Fibroblast of the aortic adventitia (primary cell): ENCODE measurements around the gene NHLRC4. TPM values are rescaled to one million over a fixed set of nuclear protein-coding genes. Genes with fewer than 3 reads are reported as not detected.
A peak's percentile ranks its signal among the peaks of the same experiment; 100 is the strongest.

Source experiments
- DNase-seq: peaks from one replicate; pipeline ENCODE4 v3.0.0-alpha.2; 2010; ENCODE audit warnings: low read depth
- H3K4me3 ChIP-seq: 2 replicates; pipeline ENCODE4 v1.5.1; 2011; ENCODE audit warnings: low read depth, mild to moderate bottlenecking, control low read depth, low read length, moderate library complexity
- CTCF ChIP-seq: IDR thresholded peaks from 2 replicates; pipeline ENCODE4 v1.5.1; 2011; ENCODE audit warnings: mild to moderate bottlenecking, low read length, control low read depth, inconsistent platforms; ENCODE audit not compliant: insufficient read depth
- total RNA-seq: library from RNA; depleted of rRNA; stranded (reverse); fragments of >200 nt; gene quantifications from 2 replicates; pipeline ENCODE4 v1.2.3, GENCODE V29; 2012; ENCODE audit warnings: low replicate concordance

NHLRC4 gene
- total RNA-seq, 1 donor = 2.0 TPM

- TF ChIP-seq CTCF = no peak
- H3K4me3 ChIP-seq = no peak overlapping the region
- DNase-seq = no peak
These were observed 32.3 kb downstream of the NHLRC4 start for GRCh38 chr16:598823-599739.

GRCh38 chr16:600781-601180 is 34.0 kb downstream of the NHLRC4 start:
- DNase-seq = no peak
- H3K4me3 ChIP-seq = no peak overlapping the region
- peak; percentile 26 for TF ChIP-seq CTCF

DNA sequence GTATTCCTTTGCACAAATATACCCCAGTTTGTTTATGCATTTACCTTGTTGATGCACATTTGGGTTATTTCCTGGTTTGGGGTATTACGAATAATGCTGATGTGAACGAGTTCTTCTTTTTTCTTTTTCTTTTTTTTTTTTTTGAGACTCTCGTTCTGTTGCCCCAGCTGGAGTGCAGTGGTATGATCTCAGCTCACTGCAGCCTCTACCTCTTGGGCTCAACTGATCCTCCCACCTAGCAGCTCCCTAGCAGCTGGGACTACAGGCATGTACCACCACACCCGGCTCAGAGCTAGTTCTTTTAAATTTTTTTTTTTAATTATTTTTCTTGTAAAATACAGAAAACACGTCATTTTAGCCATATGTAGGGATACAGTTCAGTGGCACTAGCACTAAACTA is 37.1 kb downstream of the NHLRC4 start:
- TF ChIP-seq CTCF = no peak
- DNase-seq = no peak

DNA sequence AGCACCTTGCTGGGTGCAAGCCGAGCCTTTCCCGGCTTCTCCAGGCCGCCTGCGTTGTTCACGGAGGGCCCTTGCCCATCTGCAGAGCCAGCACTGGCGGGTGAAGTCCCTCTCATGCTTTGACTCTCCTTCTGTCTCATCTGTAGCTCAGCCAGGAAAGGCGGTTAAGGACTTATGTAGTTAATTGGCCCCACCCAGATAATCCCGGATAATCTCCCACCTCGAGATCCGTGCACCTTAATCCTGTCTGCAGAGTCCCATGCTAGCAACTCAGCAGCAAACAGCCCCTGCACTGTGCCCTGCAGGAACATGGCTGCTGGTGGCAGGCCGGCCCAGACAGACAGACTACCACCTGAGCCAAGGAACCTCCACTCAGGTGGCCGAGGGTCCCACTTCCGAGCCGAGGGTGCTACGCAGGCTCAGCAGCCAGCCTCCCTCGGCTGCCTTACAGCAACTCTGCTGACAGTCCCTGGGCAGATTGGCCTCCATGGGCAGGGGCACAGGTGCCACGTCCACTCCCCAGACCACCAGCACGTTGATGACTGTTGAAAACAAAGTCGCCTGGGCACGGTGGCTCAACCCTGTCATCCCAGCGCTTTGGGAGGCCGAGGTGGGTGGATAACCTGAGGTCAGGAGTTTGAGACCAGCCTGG is 40.0 kb downstream of the NHLRC4 start:
- no peak for TF ChIP-seq CTCF
- DNase-seq = no peak
- H3K4me3 ChIP-seq = no peak overlapping the region

More for the DNA sequence above, 37.1 kb downstream of the NHLRC4 start:
- no peak overlapping the region for H3K4me3 ChIP-seq

DNA sequence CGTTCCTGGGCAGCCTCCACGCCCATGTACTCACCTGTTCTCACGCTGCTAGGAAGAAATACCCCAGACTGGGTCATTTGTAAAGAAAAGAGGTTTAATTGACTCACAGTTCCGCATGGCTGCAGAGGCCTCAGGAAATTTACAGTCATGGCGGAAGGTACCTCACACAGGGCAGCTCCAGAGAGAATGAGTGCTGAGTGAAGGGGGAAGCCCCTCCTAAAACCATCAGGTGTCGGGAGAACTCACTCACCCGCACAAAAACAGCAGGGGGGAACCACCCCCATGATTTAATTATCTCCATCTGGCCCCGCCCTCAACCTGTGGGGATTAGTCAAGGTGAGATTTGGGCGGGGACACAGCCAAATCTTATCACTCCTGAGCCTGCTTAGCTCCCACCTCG is 41.2 kb downstream of the NHLRC4 start:
- DNase-seq = no peak
- no peak overlapping the region for H3K4me3 ChIP-seq
- TF ChIP-seq CTCF = no peak

- H3K4me3 ChIP-seq = no peak overlapping the region
- no peak for TF ChIP-seq CTCF
- no peak for DNase-seq
These were observed 42.5 kb downstream of the NHLRC4 start for GRCh38 chr16:609316-609715.
